Common myeloid progenitor, CD34-positive (primary cell): ENCODE data around the gene MACROH2A1. TPM values are rescaled to one million over a fixed set of nuclear protein-coding genes. Genes with fewer than 3 reads are reported as not detected.

Experiments
- CTCF ChIA-PET: fragments of 350-600 bp; sonication (Branson Sonifier 250); formaldehyde crosslinking; loops from one replicate; lab custom pipeline; 2021; ENCODE audit warnings: antibody characterized with exemption; lab: Charles Lee
- POLR2A ChIA-PET: fragments of 350-600 bp; sonication (Branson Sonifier 250); formaldehyde crosslinking; loops from one replicate; lab custom pipeline; 2021; ENCODE audit warnings: antibody characterized with exemption; lab: Charles Lee
- DNase-seq, 3 donors: peaks; one replicate each; pipeline versions ENCODE4 v3.0.0 to v3.0.0-alpha.2; 2013
- H3K27ac ChIP-seq, 2 experiments: 1 replicate in 1 of 2; 2 replicates in 1 of 2; pipeline ENCODE4 v1.7.0; 2013; ENCODE audit warnings: inconsistent platforms in 2 of 2, low read length in 2 of 2, mild to moderate bottlenecking in 2 of 2, low read depth in 1 of 2, moderate library complexity in 1 of 2; ENCODE audit not compliant: severe bottlenecking in 2 of 2, insufficient read depth in 1 of 2, poor library complexity in 1 of 2
- H3K27me3 ChIP-seq, 5 experiments: replicated peaks in 2 of 5; 1 replicate in 3 of 5; 2 replicates in 2 of 5; pipeline versions ENCODE4 v1.6.1 to v1.7.0; 2013; ENCODE audit warnings: low read length in 4 of 5, mild to moderate bottlenecking in 2 of 5, moderate library complexity in 2 of 5, inconsistent platforms in 1 of 5; ENCODE audit not compliant: insufficient read depth in 5 of 5, control insufficient read depth in 4 of 5
- H3K36me3 ChIP-seq, 4 experiments: 1 replicate in 2 of 4; 2 replicates in 2 of 4; pipeline versions ENCODE4 v1.6.1 to v1.7.0; 2013; ENCODE audit warnings: low read length in 3 of 4, control low read depth in 1 of 4, mild to moderate bottlenecking in 1 of 4; ENCODE audit not compliant: control insufficient read depth in 4 of 4, insufficient read depth in 4 of 4
- H3K4me1 ChIP-seq, 4 experiments: 1 replicate in 3 of 4; 2 replicates in 1 of 4; pipeline versions ENCODE4 v1.6.1 to v1.7.1; 2013; ENCODE audit warnings: low read length in 3 of 4, mild to moderate bottlenecking in 3 of 4, control low read depth in 1 of 4, inconsistent platforms in 1 of 4, moderate library complexity in 1 of 4; ENCODE audit not compliant: control insufficient read depth in 4 of 4, insufficient read depth in 4 of 4; ENCODE audit errors: control extremely low read depth in 1 of 4
- H3K4me3 ChIP-seq, 7 experiments: 1 replicate in 4 of 7; 2 replicates in 3 of 7; pipeline versions ENCODE4 v1.5.1 to v1.7.0; 2013; ENCODE audit warnings: mild to moderate bottlenecking in 7 of 7, low read length in 6 of 7, moderate library complexity in 6 of 7, inconsistent platforms in 2 of 7, low read depth in 2 of 7, control low read depth in 1 of 7; ENCODE audit not compliant: insufficient read depth in 4 of 7, control insufficient read depth in 1 of 7; ENCODE audit errors: extremely low read depth in 1 of 7
- H3K9me3 ChIP-seq, 5 experiments: 1 replicate in 4 of 5; 2 replicates in 1 of 5; pipeline versions ENCODE4 v1.6.1 to v1.7.1; 2013; ENCODE audit warnings: low read length in 4 of 5, mild to moderate bottlenecking in 2 of 5, inconsistent platforms in 1 of 5, low read depth in 1 of 5, moderate library complexity in 1 of 5; ENCODE audit not compliant: control insufficient read depth in 4 of 5, insufficient read depth in 2 of 5; ENCODE audit errors: control extremely low read depth in 1 of 5
- WGBS: methylation state at CpG from one replicate; pipeline ENCODE4 v1.1.5; 2013; ENCODE audit not compliant: insufficient coverage; 5-methylcytosine and 5-hydroxymethylcytosine counted together
- polyA plus RNA-seq: library from polyadenylated mRNA; unstranded; fragments of 120-200 nt; gene quantifications from one replicate; pipeline ENCODE4 v1.2.1, GENCODE V29; 2013

Gene MACROH2A1
- 747 TPM for polyA plus RNA-seq

GRCh38 chr5:135398855-135399793, at the start of gene MACROH2A1:
Gene MACROH2A1 (minus strand): TSS chr5:135399231. CDS start chr5:135389093, 10,138 bp downstream.
- H3K4me3 ChIP-seq, result peak within 1 kb of the TSS; percentile 66 to 93 (median 86)
- peaks cover 28 to 72% (median 60%) of the 10 kb centered on the region in 4 experiments for H3K4me1 ChIP-seq
- CTCF ChIA-PET, result interaction anchor here (4.4 kb wide), 1 partner anchor 26 kb away, joined by 42 read pairs; no protein-coding TSS in a partner anchor
- no peaks in the 10 kb centered on the region for H3K9me3 ChIP-seq
- peak within 1 kb of the TSS; percentile 95 to 97 for H3K27ac ChIP-seq
- peak; percentile 78 to 86 (median 79) for DNase-seq
- H3K27me3 ChIP-seq, result no peaks in the 10 kb centered on the region
- peaks cover 0 to 34% (median 3%) of the 10 kb centered on the region in 4 experiments for H3K36me3 ChIP-seq
- POLR2A ChIA-PET, result interaction anchor here (0.6 to 1.5 kb wide), 5 partner anchors 15 to 47 kb away, joined by 3 to 12 read pairs (median 4); no protein-coding TSS in a partner anchor
- under 1% methylated on average over 97 of the region's 109 CpGs for WGBS

GRCh38 chr5:135448071-135448739, 49.2 kb upstream of the MACROH2A1 start:
- 95% methylated on average over 7 of the region's 9 CpGs for WGBS
- CTCF ChIA-PET, result interaction anchor here (0.6 to 17.8 kb wide), 5 partner anchors 10 to 111 kb away, joined by 3 to 307 read pairs (median 4); partner anchors contain the start of gene TIFAB
- no peak overlapping the region for H3K27ac ChIP-seq
- H3K27me3 ChIP-seq, result no peaks in the 10 kb centered on the region
- H3K36me3 ChIP-seq, result no peaks in the 10 kb centered on the region
- H3K4me3 ChIP-seq, result no peak overlapping the region
- POLR2A ChIA-PET, result no interaction called here
- no peak for DNase-seq
- no peaks in the 10 kb centered on the region for H3K9me3 ChIP-seq
- H3K4me1 ChIP-seq, result peaks cover 0 to 58% (median 26%) of the 10 kb centered on the region in 4 experiments

GRCh38 chr5:135447298-135447929, 48.4 kb upstream of the MACROH2A1 start, which contains the start of gene DCANP1:
Gene DCANP1 (minus strand): TSS chr5:135447348. CDS start chr5:135447108, 240 bp downstream.
- Histone ChIP-seq H3K36me3 (no peaks in the 10 kb centered on the region), H3K4me1 (peaks cover 0 to 60% (median 32%) of the 10 kb centered on the region in 4 experiments), H3K27me3 (no peaks in the 10 kb centered on the region), H3K27ac (no peak within 1 kb of the TSS), H3K4me3 (no peak within 1 kb of the TSS), H3K9me3 (no peaks in the 10 kb centered on the region)
- DNase-seq, result no peak
- CTCF ChIA-PET, result interaction anchor here (1.5 to 17.8 kb wide), 7 partner anchors 9 to 112 kb away, joined by 4 to 307 read pairs (median 6); partner anchors contain the start of gene TIFAB
- POLR2A ChIA-PET, result interaction anchor here (0.5 kb wide), 1 partner anchor 9 kb away, joined by 3 read pairs; no protein-coding TSS in a partner anchor
- 76% methylated on average over 2 of the region's 5 CpGs for whole genome bisulfite sequencing

- DNase-seq, result peak in 2 of 3 donors; percentile 55 to 68
- Histone ChIP-seq H3K36me3 (no peaks in the 10 kb centered on the region), H3K4me3 (no peak overlapping the region), H3K4me1 (peaks cover 0 to 60% (median 38%) of the 10 kb centered on the region in 4 experiments), H3K9me3 (no peaks in the 10 kb centered on the region), H3K27ac (no peak overlapping the region), H3K27me3 (no peaks in the 10 kb centered on the region)
- CTCF ChIA-PET, result interaction anchor here (1.2 to 17.8 kb wide), 8 partner anchors 9 to 113 kb away, joined by 3 to 307 read pairs (median 6); partner anchors contain the start of gene TIFAB
- POLR2A ChIA-PET, result interaction anchor here (0.5 kb wide), 1 partner anchor 10 kb away, joined by 3 read pairs; no protein-coding TSS in a partner anchor
- WGBS, result 93% methylated on average over 7 of the region's 7 CpGs
Observed at GRCh38 chr5:135446615-135447014, 47.6 kb upstream of the MACROH2A1 start.

- H3K27me3 ChIP-seq, result no peaks in the 10 kb centered on the region
- ChIA-PET CTCF (interaction anchor here (1.2 to 17.8 kb wide), 8 partner anchors 8 to 113 kb away, joined by 3 to 307 read pairs (median 6); partner anchors contain the start of gene TIFAB), POLR2A (no interaction called here)
- no peaks in the 10 kb centered on the region for H3K9me3 ChIP-seq
- H3K36me3 ChIP-seq, result no peaks in the 10 kb centered on the region
- H3K27ac ChIP-seq, result no peak overlapping the region
- no peak overlapping the region for H3K4me3 ChIP-seq
- peaks cover under 1 to 64% (median 42%) of the 10 kb centered on the region in 4 experiments for H3K4me1 ChIP-seq
- 88% methylated on average over 9 of the region's 9 CpGs for WGBS
- no peak for DNase-seq
Observed at GRCh38 chr5:135446206-135446605, 47.2 kb upstream of the MACROH2A1 start.

- H3K36me3 ChIP-seq, result no peaks in the 10 kb centered on the region
- H3K4me1 ChIP-seq, result peaks cover 3 to 72% (median 48%) of the 10 kb centered on the region in 4 experiments
- 86% methylated on average over 14 of the region's 14 CpGs for WGBS
- no peaks in the 10 kb centered on the region for H3K9me3 ChIP-seq
- POLR2A ChIA-PET, result interaction anchor here (0.6 kb wide), 1 partner anchor 109 kb away, joined by 3 read pairs; no protein-coding TSS in a partner anchor
- no peak overlapping the region for H3K27ac ChIP-seq
- CTCF ChIA-PET, result interaction anchor here (1.2 to 17.8 kb wide), 6 partner anchors 13 to 105 kb away, joined by 3 to 307 read pairs (median 4); partner anchors contain the start of gene TIFAB
- no peak for DNase-seq
- no peak overlapping the region for H3K4me3 ChIP-seq
- no peaks in the 10 kb centered on the region for H3K27me3 ChIP-seq
Observed at GRCh38 chr5:135445306-135445985, 46.4 kb upstream of the MACROH2A1 start.
